NCI-H748 (cell line): ENCODE data around the gene ENDOU.

Source experiments
- DNase-seq: peaks from one replicate; lab custom pipeline; 2025; ENCODE audit not compliant: unreplicated experiment; lab: John Stamatoyannopoulos, UW

ENDOU gene, protein sequence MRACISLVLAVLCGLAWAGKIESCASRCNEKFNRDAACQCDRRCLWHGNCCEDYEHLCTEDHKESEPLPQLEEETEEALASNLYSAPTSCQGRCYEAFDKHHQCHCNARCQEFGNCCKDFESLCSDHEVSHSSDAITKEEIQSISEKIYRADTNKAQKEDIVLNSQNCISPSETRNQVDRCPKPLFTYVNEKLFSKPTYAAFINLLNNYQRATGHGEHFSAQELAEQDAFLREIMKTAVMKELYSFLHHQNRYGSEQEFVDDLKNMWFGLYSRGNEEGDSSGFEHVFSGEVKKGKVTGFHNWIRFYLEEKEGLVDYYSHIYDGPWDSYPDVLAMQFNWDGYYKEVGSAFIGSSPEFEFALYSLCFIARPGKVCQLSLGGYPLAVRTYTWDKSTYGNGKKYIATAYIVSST

DNA sequence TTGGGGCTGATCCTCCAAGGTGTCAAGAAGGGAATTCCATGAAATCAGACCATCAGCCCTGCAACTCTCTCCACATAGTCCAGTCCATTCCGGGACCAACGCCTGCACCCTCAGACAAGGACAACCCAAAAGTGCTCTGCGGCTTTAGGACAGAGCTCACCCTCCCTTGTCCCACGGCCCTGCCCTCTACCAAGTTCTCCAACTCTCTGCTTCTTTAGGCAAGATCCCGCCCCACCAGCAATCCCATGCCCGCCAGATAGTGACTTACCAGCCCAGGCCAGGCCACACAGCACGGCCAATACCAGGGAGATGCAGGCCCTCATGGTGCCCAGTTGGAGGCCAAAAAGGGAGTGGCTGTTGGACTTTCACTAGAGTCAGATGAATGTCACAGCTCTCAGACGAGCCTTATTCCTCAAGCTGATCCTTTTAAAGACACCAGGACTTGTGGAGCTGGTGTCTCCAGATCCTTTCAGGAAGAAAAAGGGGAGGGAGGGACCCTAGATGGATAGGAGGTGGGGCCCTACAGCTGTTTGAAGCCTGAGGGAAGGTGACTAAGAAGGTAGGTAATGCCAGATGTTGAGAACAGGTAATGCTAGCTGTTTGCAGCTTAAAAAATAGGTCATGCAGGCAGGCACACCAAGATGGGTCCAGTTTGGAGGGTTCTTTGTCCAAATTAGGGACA is at the start of gene ENDOU:
Gene ENDOU (minus strand): TSS at position 400 of the 682 bp plus-strand sequence. CDS start 77 bp downstream, at position 323.
- DNase-seq: no peak

DNA sequence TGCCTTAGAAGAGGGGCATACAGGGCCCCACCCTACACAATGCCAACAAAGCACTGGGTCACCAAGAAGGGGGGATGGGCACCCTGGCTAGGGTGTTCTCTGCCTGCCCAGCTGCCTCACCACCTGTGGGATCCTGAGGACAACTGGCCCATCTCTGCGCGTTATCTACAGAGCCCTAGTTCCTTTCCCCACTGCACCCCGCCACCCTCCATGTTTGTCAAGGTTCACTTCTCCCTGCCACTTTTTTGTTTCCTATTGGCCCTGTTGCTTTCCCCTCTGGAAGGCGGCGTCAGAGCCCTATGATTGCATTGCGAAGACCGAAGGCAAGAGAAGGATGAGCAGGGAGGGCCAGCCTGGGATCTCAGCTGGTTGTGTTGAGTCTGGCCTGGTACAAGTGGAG is 49.4 kb upstream of the ENDOU start:
- no peak for DNase-seq

DNA sequence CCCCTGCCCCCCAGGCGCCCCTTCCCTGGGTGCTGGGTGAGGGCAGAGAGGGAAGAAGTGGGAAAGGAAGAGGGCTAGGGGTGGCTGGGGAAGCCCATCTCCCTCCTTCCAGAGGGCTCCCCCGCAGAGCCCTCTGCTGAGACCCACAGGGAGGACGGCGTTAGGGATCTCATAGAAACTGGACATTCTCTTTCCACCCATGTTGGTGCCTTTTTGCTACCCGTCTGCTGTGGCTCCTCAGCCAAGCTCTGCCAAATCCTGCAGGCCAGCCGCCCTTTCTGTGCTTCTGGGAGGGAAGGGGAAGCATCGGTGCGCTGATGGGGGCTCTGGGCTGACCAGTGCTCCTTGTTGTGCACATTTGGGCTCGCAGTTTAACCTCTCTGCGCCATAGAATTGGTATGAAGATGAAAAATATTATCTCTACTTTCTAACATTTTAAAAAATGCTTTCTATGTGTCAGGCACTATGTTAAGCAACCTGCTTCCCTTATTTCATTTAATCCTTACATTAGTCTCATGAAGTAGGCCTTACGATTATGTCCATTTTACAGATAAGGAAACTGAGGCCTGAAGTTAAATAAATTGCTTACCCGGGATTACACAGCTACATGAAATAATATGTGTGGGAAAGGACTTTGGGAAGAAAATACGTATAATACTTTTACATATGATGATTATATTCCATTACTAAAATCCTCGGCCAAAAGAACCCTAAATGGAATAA is 48.7 kb upstream of the ENDOU start:
- DNase-seq: peak; percentile 35

DNA sequence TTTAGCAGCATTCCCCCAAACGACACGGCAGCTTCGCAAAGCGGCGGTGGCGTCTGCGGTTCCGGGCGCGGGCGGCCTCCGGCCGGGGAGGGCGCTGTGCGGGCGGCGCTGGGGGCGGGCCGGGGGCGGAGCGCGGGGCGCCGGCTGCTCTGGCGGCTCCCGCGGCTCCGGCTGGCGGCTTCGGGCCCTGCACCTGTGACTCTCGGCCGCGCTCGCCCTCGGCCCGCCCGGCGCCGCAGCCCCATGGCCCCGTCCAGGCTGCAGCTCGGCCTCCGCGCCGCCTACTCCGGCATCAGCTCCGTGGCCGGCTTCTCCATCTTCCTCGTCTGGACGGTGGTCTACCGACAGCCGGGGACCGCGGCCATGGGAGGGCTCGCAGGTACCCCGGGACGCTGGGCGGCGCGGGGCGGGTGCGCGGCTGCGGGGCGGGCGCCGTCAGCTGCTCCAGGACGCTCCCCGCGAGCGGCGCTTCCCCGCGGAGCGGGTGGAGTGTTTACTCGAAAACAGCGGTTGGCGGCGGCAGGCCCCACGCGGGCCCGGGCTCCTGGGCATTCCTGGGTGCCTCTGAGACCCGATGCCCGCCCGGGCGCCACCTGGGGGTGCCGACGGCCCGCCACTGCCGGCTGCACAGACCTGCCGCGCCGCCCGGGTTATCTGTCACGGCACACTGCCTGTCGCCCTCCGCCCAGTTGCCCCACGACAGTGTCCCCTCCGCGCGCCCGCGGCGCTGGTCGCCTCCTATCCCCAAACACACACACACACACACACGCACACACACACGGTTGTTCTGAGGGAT is 48.0 kb upstream of the ENDOU start, which contains the start of gene SLC48A1:
Gene SLC48A1 (plus strand): TSS at position 177 of the 796 bp plus-strand sequence. CDS start 67 bp downstream, at position 244.
- DNase-seq: peak; percentile 80

DNA sequence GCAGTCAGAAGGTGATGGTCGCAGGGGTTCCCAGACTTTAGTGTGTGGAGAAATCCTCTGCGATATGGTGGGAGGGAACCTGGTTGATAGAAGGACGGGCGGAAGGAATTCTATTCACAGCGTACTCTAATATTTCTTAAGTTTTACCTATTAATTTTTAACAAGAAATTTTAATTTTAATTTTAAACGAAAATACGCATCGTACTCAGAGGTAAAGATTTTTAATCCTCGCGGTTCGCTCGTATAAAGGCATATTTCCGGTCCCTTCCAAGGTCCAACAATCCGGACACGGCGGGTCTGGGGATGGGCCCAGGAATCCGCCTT is 47.4 kb upstream of the ENDOU start:
- DNase-seq: no peak

DNA sequence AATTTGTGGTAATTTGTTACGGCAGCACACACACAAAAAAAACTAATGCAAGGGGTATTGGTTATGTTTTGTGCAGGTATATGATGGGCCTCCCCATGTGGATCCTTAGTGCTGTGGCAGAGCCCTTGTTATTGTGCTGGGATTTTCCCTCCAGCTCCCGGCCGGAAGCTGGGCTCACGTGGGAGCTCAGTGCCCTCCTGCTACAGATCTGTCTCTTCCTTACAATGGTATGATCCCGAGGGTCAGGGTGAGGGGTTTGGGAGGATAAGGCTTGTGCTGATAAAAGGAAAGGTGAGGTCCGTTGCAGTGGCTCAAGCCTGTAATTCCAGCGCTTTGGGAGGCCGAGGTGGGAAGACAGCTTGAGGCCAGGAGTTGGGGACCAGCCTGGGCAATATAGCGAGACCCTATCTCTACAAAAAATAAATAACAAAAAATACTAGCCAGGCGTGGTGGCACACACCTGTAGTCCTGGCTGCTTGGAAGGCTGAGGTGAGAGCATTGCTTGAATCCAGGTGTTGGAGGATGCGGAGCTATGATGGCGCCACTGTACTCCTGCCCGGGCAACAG is 46.9 kb upstream of the ENDOU start:
- DNase-seq: no peak

DNA sequence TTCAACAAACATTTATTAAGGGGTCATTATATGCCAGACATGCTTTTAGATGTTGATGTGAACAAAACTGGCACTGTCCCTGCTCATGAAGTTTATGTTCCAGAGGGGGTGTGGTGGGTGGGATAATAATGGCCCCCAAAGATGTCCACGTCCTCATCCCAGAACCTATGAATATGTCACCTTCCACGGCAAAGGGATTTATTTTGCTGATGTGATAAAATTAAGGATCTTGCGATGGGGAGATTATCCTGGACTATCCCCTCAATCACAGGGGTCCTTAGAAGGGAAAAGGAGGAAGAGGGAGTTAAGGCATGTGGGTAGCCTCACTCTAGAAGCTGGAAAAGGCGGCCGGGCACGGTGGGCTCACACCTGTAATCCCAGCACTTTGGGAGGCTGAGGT is 46.0 kb upstream of the ENDOU start:
- DNase-seq: no peak

DNA sequence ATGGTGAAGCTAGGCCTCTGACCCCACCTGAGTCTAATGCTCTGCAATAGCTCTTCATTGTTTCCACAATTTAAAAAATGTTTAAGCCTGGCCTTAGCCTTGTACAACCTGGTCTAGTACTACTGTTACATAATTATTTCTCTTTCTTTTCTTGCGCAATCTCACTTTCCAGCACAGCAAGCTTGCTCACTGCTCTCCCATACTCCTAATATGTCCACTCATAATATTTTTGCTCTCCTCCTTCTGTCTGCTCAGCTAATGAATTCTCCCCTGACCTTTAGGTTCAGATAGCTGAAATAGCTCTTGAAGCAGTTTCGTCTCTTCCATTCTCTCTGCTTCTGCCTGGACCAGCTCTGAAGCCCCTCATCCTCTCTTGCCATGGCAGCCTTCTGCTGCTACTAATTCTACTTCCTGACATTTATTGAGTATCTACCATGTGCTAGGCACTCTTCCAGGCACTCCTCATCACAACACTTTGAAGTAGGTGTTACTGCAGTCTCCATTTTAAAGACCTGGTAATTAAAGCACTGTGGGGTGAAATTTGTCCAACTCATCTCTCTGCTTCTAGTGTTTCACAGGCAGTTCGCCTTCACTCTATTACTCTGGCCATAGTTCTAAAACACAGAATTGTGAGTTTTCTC is 44.9 kb upstream of the ENDOU start:
- DNase-seq: no peak

DNA sequence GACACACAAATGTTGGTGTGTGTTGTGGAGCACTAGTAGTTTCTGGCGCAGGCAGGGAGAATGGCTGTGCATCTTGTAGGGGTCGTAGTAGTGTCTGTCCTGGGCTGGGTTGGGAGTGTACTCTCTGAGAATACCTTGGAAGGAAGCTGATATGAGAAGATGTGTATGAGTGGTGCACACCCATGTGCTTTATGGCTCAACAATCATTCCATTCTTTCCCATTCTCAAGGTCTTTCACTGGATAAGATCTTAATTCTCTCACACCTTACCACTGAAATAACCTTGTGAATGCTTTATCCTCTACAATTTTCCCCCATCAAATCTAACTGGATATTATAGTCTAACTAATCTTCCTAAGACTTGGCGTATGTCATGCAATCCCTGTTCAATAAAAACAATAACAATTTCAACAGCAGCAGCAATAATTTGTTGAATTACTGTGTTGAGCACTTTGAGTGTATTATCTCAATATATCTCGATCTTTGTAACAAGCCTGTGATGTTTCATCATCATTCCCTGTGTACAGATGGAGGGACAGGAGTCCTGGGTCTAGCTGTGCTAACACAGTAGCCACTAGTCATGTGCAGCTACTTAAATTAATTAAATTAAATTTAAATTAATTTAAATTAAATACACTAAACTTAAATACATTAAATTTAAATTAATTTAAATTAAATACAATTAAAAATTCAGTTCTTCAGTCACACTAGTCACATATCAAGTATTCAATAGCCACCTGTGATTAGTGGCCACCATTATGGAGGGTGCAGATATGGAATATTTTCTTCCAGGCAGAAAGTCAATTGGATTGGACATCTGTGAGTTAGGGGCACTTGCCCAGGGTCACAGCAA is 44.2 kb upstream of the ENDOU start:
- no peak for DNase-seq

DNA sequence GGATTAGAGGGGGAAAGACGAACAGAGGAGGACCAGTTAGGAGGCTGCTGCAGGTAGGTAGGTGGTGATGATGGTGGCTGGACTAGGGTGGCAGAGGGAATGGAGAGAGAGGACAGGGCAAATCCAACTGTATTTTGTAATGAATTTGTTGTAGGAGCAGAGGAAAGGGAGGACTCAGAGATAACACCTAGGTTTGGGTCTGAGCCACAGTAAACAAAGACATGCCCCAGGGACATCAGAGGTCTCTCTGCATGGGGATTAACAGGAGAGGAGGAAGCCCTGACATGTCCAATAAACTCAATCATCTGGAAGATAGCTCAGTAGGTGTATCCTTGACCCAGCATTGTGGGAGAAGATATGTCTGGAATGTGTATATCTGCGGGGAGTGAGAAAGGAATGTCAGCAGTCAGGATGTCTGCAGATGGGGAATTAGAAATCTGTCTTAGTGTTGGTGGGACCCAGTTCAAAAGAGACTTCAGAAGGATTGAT is 43.1 kb upstream of the ENDOU start:
- DNase-seq: no peak

DNA sequence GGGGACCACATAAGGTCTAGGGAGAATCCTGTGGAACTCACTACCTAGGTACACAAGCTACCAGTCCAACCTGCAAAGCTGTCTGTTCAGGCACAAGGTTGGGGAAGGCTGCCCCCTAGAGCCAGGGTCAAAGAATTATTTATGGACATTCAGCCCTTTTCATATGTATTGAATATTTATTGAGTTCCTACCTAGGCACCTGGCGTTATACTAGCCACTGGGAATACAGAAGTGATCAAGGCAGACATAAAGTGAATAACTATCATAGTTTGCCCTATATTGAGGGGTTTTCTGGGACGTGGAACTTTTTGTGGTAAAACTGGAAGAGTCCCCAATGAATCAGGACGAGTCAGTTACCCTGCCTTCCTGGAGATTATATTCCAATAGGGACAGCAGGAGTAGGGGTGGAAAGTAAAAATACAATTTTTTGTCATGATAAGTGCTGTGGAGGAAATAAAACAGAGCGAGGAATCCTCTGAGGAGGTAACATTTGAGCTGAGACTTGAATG is 42.0 kb upstream of the ENDOU start:
- DNase-seq: peak; percentile 69

DNA sequence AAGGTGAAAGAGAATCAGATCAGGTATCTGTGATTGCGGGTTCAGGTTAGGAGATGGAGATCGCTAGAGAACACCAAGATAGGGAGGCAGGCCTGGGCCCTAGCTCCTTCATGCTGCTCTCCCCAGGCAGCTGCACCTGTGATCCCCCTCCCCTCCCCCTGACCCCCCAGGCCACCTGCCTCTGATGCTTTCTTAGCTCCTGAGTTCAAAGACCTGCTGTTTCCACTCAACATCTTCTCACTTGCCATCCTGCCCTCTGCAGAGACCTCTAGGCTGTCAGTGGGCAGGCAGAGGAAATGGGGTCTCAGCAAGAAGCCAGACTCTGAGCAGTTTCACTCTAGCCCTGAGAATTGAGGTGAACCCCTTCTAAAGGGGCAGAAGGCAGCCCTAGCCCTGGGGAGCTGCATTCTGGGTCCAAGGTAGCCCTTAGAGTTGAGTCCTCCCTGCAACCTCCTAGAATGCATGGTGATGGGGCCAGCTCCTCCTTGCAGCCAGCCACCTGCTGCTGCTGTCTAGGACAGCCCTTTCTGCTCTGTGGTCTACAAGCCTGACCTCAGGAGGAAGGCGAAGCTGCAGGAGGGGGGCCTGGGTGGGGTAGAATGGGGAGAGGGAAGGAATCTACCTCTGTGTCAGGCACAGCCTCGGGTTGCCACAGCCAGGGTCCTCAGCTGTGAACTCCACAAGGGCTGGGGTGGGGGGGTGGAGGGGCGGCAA is 41.4 kb upstream of the ENDOU start:
- no peak for DNase-seq

DNA sequence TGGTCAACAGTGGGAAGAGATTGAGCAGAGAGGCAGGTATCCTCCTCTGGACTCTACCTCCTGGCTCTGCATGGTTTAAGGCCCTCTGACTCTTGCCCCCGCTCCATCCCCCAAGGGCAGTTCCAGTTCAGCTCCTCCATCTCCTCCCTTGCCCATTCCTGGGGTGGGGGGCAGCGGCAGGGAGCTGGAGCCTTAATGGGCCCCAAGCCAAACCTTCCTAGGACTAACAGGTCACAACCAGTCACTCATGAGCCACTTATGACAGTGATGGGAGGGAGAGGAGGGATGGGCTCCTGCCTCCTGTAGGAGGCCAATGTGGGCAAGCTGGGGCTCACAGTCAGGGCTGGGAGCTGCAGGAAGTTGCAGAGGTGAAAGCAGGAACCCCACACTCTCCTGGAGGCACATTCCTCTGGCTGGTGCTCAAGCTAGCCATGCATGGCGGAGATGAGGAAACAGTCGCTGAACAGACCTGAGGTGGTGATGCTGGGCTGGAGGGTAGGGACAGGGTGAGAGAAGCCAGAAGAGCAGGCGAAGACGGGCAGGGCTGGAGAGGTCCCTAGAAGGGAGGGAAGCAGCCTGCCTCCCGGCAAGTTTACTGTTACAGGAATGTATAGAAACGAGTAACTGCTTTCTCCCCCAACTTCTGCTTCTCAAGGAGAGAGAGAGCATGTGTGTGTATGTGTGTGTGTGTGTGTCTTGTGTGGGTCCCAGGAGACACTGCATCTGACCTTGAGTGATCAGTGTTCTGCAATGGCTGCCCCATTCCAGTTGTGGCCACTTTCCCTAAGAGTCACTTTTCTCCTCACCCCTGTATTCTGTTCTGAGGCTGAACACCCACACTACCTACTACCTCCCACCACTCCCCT is 38.4 kb upstream of the ENDOU start:
- DNase-seq: no peak

DNA sequence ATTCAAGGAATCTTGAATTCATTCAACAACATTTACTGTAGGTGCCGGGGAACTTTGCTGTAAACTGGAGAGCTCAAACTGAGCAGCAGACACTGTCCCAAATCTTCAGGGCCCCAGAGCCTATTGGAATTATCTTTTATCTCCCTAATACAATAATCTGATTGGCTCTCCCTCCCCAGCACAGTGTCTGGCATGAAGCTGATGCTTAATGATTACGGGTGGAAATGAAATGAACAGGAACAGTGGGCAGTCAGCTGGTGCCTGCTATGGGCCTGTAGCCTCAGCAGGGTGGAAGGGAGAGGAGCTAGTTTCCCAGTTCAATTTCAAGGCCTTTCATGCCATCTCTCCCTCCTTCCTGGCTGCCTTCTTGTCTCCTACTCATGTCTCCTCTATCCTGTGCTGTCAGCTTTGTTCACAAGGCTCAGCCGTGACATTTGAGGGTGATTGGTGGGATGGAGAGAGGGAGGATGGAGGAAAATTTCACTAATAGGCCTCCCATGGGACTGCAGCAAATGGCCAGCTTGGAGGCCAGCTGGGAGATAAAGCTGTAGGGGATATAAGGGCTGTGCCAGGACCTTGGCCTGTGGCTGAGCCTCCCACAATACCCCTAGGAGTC is 37.7 kb upstream of the ENDOU start:
- no peak for DNase-seq

DNA sequence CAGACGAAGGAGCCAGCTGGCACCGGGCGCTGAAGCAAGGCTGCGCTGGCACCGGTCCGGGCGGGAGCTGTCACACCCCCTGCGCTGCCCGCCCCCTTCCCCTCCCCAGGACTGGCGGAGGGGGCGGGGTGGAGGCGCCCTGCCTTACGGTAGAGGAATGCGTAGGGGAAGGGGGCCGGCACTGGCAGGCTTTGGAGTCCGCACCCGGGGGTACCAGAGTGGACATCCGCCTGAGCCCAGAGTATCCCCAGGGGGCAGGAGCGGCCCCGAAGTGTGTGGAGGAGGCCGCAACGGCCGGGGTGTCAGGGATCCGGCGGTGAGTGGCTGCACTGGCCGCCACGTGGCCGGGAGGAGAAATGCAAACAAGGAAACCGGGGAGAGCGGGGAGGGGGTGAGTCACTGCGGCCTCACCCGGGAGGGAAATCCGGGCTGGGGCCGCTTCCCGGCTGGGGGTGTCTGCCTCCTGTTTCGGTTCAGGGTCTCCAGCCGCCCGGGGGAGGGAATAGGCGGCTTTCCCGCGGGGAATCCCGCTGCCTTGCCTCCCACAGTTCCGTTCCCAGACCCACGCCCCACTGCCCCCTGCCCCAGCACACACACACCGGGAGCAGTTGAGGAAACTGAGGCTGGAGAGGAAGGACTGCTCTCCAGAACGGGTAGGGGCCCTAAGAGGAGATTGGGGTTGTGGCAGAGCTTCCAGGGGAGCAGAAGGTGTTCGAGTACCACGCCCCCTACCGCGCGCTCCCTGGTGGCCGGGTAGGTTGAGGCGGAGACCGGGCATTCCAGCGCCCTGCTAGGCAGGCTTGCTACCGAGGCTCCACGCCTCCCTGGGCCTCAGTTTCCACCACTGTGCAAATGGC is 33.8 kb upstream of the ENDOU start, which contains the start of gene RAPGEF3:
Gene RAPGEF3 (minus strand): TSS at position 47 of the 857 bp plus-strand sequence. CDS start 324 bp downstream, outside the sequence.
- DNase-seq: peak; percentile 64

DNA sequence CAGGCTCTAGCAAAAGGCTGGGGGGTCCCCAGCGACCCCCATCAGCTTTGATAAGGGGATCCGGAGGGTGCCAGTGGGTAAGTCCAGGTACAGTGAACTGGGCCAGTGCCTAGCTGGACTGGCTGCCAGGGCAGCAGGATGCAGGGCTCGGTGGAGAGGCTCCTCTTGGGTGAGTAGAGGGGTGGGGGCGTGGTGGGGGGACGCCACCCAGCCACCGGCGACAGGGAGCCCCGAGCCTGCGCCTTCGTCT is 33.2 kb upstream of the ENDOU start:
- no peak for DNase-seq
